ENCODE results near the gene ZBTB6.
"Not testable (repeated sequence)": the region's sequence is repeated elsewhere in the genome, so short reads cannot be mapped to it uniquely, and the experiment has no call there.

Gene ZBTB6

GRCh38 chr9:122929796-122930354, 16.8 kb upstream of the ZBTB6 start:
- no peak for DNase-seq (ENCODE audit: low read depth in 2 of 2)

GRCh38 chr9:122923947-122924346, 10.8 kb upstream of the ZBTB6 start:
- no peak for DNase-seq (ENCODE audit: low read depth in 2 of 2)

DNA sequence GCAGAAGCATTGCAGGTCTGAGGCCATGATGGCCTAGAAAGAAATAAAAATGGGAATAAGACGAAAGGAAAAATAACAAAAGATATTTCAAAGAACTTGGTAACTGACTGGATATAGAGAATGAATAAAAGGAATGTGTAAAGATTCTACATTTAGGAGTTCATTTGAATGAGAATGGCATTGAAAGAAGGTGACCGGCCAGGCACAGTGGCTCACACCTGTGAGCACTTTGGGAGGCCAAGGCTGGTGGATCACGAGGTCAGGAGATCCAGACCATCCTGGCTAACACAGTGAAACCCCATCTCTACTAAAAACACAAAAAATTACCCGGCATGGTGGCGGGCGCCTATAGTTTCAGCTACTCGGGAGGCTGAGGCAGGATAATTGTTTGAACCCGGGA, 9.6 kb upstream of the ZBTB6 start:
- no peak for DNase-seq (ENCODE audit: low read depth in 2 of 2)

- DNase-seq (ENCODE audit: low read depth in 2 of 2): no peak
Measured at GRCh38 chr9:122918310-122918709, 5.2 kb upstream of the ZBTB6 start.

GRCh38 chr9:122912671-122912963, 506 bp downstream of the ZBTB6 start:
- DNase-seq (ENCODE audit: low read depth in 2 of 2): no peak

DNA sequence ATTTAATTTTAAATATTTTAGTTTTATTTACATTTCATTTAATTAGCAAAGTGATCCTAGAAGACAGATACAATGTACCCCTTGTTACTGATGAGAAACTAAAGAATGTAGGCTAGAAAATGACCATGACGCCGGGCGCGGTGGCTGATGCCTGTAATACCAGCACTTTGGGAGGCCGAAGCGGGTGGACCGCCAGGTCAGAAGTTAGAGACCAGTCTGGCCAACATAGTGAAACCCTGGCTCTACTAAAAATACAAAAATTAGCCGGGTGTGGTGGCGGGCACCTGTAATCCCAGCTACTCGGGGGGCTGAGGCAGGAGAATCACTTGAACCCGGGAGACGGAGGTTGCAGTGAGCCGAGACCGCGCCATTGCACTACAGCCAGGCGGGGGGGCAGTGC, 7.0 kb downstream of the ZBTB6 start:
- not testable (repeated sequence) for DNase-seq (ENCODE audit: low read depth in 2 of 2)

GRCh38 chr9:122904823-122905710, 8.1 kb downstream of the ZBTB6 start, which contains the start of gene RC3H2:
Gene RC3H2 (minus strand): TSS chr9:122905359. CDS start chr9:122897509, 7,850 bp downstream.
- peak; percentile 92 to 93 for DNase-seq (ENCODE audit: low read depth in 2 of 2)

- DNase-seq (ENCODE audit: low read depth in 2 of 2): no peak
Measured at GRCh38 chr9:122904466-122904822, 8.7 kb downstream of the ZBTB6 start.

- DNase-seq (ENCODE audit: low read depth in 2 of 2): no peak
Measured at GRCh38 chr9:122900791-122901190, 12.3 kb downstream of the ZBTB6 start.

- no peak for DNase-seq (ENCODE audit: low read depth in 2 of 2)
Measured at GRCh38 chr9:122897969-122898368, 15.2 kb downstream of the ZBTB6 start.

DNA sequence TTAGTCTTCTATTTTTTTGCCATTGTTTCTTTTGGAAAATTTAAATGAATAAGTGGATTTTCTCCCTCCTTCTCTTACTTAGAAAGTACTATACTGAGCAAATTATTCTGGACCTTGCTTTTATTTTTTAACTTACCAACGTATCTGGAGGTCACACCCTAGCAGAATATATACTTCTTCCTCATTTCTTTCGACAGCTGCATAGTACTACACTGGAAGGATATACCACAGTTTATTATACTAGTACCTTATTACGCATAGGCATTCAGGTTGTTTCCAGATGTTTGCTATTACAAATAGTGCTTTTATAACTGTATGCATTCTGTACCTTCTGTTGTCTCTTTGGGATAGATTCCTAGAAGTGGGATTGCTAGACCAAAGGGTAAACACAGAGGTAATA, 24.6 kb downstream of the ZBTB6 start:
- DNase-seq (ENCODE audit: low read depth in 2 of 2): no peak

- no peak for DNase-seq (ENCODE audit: low read depth in 2 of 2)
Measured at GRCh38 chr9:122883125-122883524, 30.0 kb downstream of the ZBTB6 start.

DNA sequence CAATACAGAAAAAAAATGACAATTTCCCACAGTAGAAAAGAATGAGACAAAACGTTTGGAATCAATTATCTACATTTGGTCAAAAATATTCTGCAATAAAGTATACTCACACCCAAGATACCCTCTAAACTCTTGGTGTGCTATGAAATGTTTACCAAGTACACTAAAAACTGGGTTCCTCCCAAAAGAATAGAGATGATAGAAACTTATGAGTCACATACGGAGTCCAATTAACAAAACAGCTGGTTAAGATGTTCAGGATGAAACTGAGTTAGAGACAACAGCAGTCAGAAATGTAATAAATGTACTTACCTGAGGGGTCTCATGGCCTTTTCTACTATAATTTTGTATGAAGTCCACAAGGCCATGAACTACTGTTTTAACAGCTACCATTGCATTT, 33.7 kb downstream of the ZBTB6 start:
- no peak for DNase-seq (ENCODE audit: low read depth in 2 of 2)

GRCh38 chr9:122875523-122875922, 37.6 kb downstream of the ZBTB6 start:
- no peak for DNase-seq (ENCODE audit: low read depth in 2 of 2)

GRCh38 chr9:122867276-122867675, 45.8 kb downstream of the ZBTB6 start:
- not testable (repeated sequence) for DNase-seq (ENCODE audit: low read depth in 2 of 2)

DNA sequence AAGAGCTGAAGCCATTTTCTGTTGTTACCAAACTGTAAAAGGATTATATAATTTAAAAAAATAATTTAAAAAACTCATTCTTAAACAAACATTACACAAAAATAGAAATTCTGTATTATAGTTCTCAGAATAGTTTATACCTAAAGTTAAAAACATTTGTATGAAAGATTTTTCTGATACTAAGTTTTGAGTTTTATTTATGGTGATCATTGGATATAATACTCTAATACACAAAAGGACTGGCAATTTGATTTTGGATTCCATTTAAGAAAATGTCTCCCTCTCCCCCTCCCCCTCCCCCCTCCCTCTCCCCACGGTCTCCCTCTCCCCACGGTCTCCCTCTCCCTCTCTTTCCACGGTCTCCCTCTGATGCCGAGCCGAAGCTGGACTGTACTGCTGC, 47.0 kb downstream of the ZBTB6 start:
- DNase-seq (ENCODE audit: low read depth in 2 of 2): no peak

- no peak for DNase-seq (ENCODE audit: low read depth in 2 of 2)
Measured at GRCh38 chr9:122865300-122865699, 47.8 kb downstream of the ZBTB6 start.

DNA sequence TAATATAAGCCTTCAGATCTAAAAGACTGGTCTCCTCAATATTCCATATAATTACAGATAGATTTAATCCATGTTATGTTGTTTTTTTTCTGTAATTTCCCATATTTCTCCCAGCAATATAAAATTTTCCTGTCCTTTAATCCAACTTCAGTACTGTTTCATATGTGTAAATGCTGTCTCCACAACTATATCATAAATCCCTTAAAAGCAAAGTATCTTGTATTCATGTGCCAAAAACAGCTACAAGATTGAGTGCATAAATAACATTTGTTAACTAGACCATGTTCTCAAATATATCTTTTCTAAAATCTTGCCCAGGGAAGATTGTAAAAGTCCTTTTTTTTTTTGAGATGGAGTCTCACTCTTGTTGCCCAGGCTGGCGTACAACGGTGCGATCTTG, 49.7 kb downstream of the ZBTB6 start:
- DNase-seq (ENCODE audit: low read depth in 2 of 2): no peak

- DNase-seq (ENCODE audit: low read depth in 2 of 2): no peak
Measured at GRCh38 chr9:122860319-122861142, 52.6 kb downstream of the ZBTB6 start.
